Neural progenitor cell (in vitro differentiated cells): Measurements from ENCODE around the gene NDUFA12. TPM values are rescaled to one million over a fixed set of nuclear protein-coding genes. Genes with fewer than 3 reads are reported as not detected.

Source experiments
- DNase-seq: peaks from one replicate; pipeline ENCODE4 v3.0.0-alpha.2; 2016; ENCODE audit warnings: low spot score
- H2AFZ ChIP-seq: fragments of 200-600 bp; sonication (generic); replicated peaks from 2 replicates; pipeline ENCODE4 v1.6.1; 2016; ENCODE audit warnings: antibody characterized with exemption
- H3F3A ChIP-seq: fragments of 200-600 bp; sonication (generic); 2 replicates; pipeline ENCODE4 v1.6.1; 2016; ENCODE audit warnings: antibody characterized with exemption, low read depth
- H3K27ac ChIP-seq: fragments of 200-600 bp; sonication (generic); 2 replicates; pipeline ENCODE4 v1.5.1; 2016; ENCODE audit warnings: mild to moderate bottlenecking
- H3K27me3 ChIP-seq: fragments of 200-600 bp; sonication (generic); 2 replicates; pipeline ENCODE4 v1.6.1; 2016; ENCODE audit warnings: mild to moderate bottlenecking, moderate library complexity
- H3K36me3 ChIP-seq: fragments of 200-600 bp; sonication (generic); 2 replicates; pipeline ENCODE4 v1.5.1; 2016
- H3K4me1 ChIP-seq: fragments of 200-600 bp; sonication (generic); 2 replicates; pipeline ENCODE4 v1.6.1; 2016; ENCODE audit warnings: mixed run types
- H3K4me2 ChIP-seq: fragments of 200-600 bp; sonication (generic); 2 replicates; pipeline ENCODE4 v1.6.1; 2016
- H3K4me3 ChIP-seq: fragments of 200-600 bp; sonication (generic); 2 replicates; pipeline ENCODE4 v1.5.1; 2016
- H3K79me2 ChIP-seq: fragments of 200-600 bp; sonication (generic); 2 replicates; pipeline ENCODE4 v1.6.1; 2016; ENCODE audit warnings: low read depth
- H3K9ac ChIP-seq: fragments of 200-600 bp; sonication (generic); 2 replicates; pipeline ENCODE4 v1.6.1; 2016
- H3K9me3 ChIP-seq: fragments of 200-600 bp; sonication (generic); 2 replicates; pipeline ENCODE4 v1.5.1; 2016; ENCODE audit warnings: low read depth
- H4K20me1 ChIP-seq: fragments of 200-600 bp; sonication (generic); 2 replicates; pipeline ENCODE4 v1.6.1; 2016; ENCODE audit warnings: low read depth
- H3K27ac Mint-ChIP-seq: 3 replicates; pipeline ENCODE4 v1.8.0; 2021; ENCODE audit warnings: mixed read lengths
- H3K27me3 Mint-ChIP-seq: 2 replicates; pipeline ENCODE4 v1.8.0; 2022; ENCODE audit warnings: low read depth, mild to moderate bottlenecking, inconsistent platforms, moderate library complexity, mixed read lengths; ENCODE audit not compliant: insufficient read depth
- H3K36me3 Mint-ChIP-seq: 3 replicates; pipeline ENCODE4 v1.8.0; 2021; ENCODE audit warnings: mixed read lengths
- H3K4me1 Mint-ChIP-seq: 3 replicates; pipeline ENCODE4 v1.8.0; 2021; ENCODE audit warnings: mixed read lengths
- H3K4me3 Mint-ChIP-seq: 3 replicates; pipeline ENCODE4 v1.8.0; 2021; ENCODE audit warnings: mild to moderate bottlenecking, moderate library complexity, mixed read lengths
- H3K9me3 Mint-ChIP-seq: 3 replicates; pipeline ENCODE4 v1.8.0; 2020; ENCODE audit warnings: mixed read lengths
- EZH2 ChIP-seq: fragments of 200-600 bp; sonication (generic); IDR thresholded peaks from 2 replicates; pipeline ENCODE4 v1.6.1; 2017; ENCODE audit warnings: antibody characterized with exemption, mild to moderate bottlenecking, moderate library complexity
- EZH2phosphoT487 ChIP-seq: fragments of 200-600 bp; sonication (generic); IDR thresholded peaks from 2 replicates; pipeline ENCODE4 v1.6.1; 2017; ENCODE audit warnings: antibody characterized with exemption
- total RNA-seq: library from RNA; depleted of rRNA; stranded (reverse); fragments of >200 nt; gene quantifications from 2 replicates; pipeline ENCODE4 v1.2.3, GENCODE V29; 2015; ENCODE audit warnings: low replicate concordance
- TF ChIP-seq, protein P1 (sequence below): fragments of 200-600 bp; sonication (generic); IDR thresholded peaks from 2 replicates; pipeline ENCODE4 v1.5.1; 2017; ENCODE audit warnings: antibody characterized with exemption, mild to moderate bottlenecking

The NDUFA12 gene
- total RNA-seq, 1 donor from 2014 or later, result 170 TPM

DNA sequence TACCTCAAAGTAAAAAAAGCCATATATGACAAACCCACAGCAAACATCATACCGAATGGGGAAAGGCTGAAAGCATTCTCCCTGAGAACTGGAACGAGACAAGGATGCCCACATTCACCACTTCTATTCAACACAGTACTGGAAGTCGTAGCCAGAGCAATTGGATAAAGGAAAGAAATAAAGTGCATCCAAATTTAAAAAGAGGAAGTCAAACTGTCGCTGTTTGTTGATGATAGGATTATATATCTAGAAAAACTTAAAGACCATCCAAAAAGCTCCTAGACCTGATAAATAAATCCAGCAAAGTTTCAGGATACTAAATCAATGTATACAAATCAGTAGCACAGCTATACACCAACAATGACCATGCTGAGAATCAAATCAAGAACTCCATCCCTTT is 5.2 kb downstream of the NDUFA12 start:
- H3F3A ChIP-seq, result no peaks in the 10 kb centered on the region
- H3K4me2 ChIP-seq, result no peak overlapping the region
- no peak overlapping the region for H3K9ac ChIP-seq
- H3K4me3 Mint-ChIP-seq, result no peak overlapping the region
- H3K9me3 ChIP-seq, result no peaks in the 10 kb centered on the region
- H3K4me3 ChIP-seq, result no peak overlapping the region
- no peaks in the 10 kb centered on the region for H3K27me3 ChIP-seq
- no peaks in the 10 kb centered on the region for H4K20me1 ChIP-seq
- TF ChIP-seq, protein P1, sequence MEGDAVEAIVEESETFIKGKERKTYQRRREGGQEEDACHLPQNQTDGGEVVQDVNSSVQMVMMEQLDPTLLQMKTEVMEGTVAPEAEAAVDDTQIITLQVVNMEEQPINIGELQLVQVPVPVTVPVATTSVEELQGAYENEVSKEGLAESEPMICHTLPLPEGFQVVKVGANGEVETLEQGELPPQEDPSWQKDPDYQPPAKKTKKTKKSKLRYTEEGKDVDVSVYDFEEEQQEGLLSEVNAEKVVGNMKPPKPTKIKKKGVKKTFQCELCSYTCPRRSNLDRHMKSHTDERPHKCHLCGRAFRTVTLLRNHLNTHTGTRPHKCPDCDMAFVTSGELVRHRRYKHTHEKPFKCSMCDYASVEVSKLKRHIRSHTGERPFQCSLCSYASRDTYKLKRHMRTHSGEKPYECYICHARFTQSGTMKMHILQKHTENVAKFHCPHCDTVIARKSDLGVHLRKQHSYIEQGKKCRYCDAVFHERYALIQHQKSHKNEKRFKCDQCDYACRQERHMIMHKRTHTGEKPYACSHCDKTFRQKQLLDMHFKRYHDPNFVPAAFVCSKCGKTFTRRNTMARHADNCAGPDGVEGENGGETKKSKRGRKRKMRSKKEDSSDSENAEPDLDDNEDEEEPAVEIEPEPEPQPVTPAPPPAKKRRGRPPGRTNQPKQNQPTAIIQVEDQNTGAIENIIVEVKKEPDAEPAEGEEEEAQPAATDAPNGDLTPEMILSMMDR, result no peak
- TF ChIP-seq EZH2, result no peak
- TF ChIP-seq EZH2phosphoT487, result no peak
- H3K79me2 ChIP-seq, result peaks cover 76% of the 10 kb centered on the region
- peaks cover 4% of the 10 kb centered on the region for H3K4me1 ChIP-seq
- no peaks in the 10 kb centered on the region for H3K9me3 Mint-ChIP-seq
- no peak overlapping the region for H3K27ac ChIP-seq
- no peak for DNase-seq
- peaks cover 4% of the 10 kb centered on the region for H3K4me1 Mint-ChIP-seq
- no peaks in the 10 kb centered on the region for H3K27me3 Mint-ChIP-seq
- H3K36me3 Mint-ChIP-seq, result peaks cover 16% of the 10 kb centered on the region
- no peak overlapping the region for H2AFZ ChIP-seq
- H3K36me3 ChIP-seq, result peaks cover 7% of the 10 kb centered on the region
- H3K27ac Mint-ChIP-seq, result no peak overlapping the region

DNA sequence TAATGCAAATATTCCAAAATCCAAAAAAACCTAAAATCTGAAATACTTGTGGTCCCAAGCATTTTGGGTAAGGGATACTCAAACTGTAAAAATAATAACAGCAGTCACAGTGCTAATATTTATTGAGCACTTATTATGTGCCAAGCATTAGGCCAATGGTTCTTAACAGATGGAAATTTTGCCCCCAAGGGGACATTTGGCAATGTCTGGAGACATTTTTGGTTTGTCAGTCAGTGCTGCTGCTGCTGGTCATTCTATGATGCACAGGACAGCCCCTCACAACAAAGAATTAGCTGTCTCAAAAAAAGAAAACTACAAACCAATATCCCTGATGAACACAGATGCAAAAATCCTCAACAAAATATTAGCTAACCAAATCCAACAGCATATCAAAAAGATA is 5.8 kb downstream of the NDUFA12 start:
- no peaks in the 10 kb centered on the region for H3K27me3 Mint-ChIP-seq
- peaks cover 16% of the 10 kb centered on the region for H3K36me3 Mint-ChIP-seq
- Histone ChIP-seq H3K9ac (no peak overlapping the region), H2AFZ (no peak overlapping the region), H3K79me2 (peaks cover 70% of the 10 kb centered on the region), H4K20me1 (no peaks in the 10 kb centered on the region), H3K4me2 (no peak overlapping the region), H3K27me3 (no peaks in the 10 kb centered on the region), H3K27ac (no peak overlapping the region), H3K36me3 (peaks cover 7% of the 10 kb centered on the region), H3K4me3 (no peak overlapping the region), H3K4me1 (peaks cover 3% of the 10 kb centered on the region), H3K9me3 (no peaks in the 10 kb centered on the region), H3F3A (no peaks in the 10 kb centered on the region)
- H3K9me3 Mint-ChIP-seq, result no peaks in the 10 kb centered on the region
- no peak overlapping the region for H3K4me3 Mint-ChIP-seq
- TF ChIP-seq, protein P1, result no peak
- no peak for TF ChIP-seq EZH2
- no peak for TF ChIP-seq EZH2phosphoT487
- H3K4me1 Mint-ChIP-seq, result peaks cover 3% of the 10 kb centered on the region
- DNase-seq, result no peak
- no peak overlapping the region for H3K27ac Mint-ChIP-seq

DNA sequence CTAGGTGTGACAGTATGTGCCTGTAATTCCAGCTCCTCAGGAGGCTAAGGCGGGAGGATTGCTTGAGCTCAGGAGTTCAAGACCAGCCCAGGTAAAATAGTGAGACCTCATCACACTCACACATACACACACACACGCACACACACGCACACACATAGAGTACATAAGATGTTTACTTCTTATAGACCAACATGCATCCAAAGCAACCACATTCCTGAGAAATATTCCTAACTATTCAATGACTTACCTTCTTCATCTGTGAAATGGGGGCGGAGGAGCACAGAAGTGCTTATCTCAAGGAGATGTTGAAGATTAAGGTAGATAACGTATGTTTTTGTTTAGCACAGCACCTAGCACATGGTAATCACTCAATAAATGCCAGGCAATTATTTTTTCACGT is 6.4 kb downstream of the NDUFA12 start:
- peaks cover 7% of the 10 kb centered on the region for H3K36me3 ChIP-seq
- no peak overlapping the region for H3K4me2 ChIP-seq
- no peaks in the 10 kb centered on the region for H3K4me1 ChIP-seq
- H2AFZ ChIP-seq, result no peak overlapping the region
- no peak overlapping the region for H3K4me3 Mint-ChIP-seq
- H3K9ac ChIP-seq, result no peak overlapping the region
- no peaks in the 10 kb centered on the region for H3K9me3 ChIP-seq
- H3K27me3 Mint-ChIP-seq, result no peaks in the 10 kb centered on the region
- peaks cover 63% of the 10 kb centered on the region for H3K79me2 ChIP-seq
- H3K9me3 Mint-ChIP-seq, result no peaks in the 10 kb centered on the region
- no peak overlapping the region for H3K4me3 ChIP-seq
- no peaks in the 10 kb centered on the region for H4K20me1 ChIP-seq
- TF ChIP-seq EZH2phosphoT487, result no peak
- no peak for TF ChIP-seq EZH2
- TF ChIP-seq, protein P1, result no peak
- H3K27ac ChIP-seq, result no peak overlapping the region
- no peak overlapping the region for H3K27ac Mint-ChIP-seq
- peaks cover 20% of the 10 kb centered on the region for H3K36me3 Mint-ChIP-seq
- no peaks in the 10 kb centered on the region for H3K4me1 Mint-ChIP-seq
- DNase-seq, result no peak
- no peaks in the 10 kb centered on the region for H3F3A ChIP-seq
- H3K27me3 ChIP-seq, result no peaks in the 10 kb centered on the region
